Activated T-helper 1 cell treated with Interleukin-2 at 50 U/mL for 16 hours (primary cell): ENCODE results near the gene CFB.
"Not testable (repeated sequence)": the region's sequence is repeated elsewhere in the genome, so short reads cannot be mapped to it uniquely, and the experiment has no call there.

Source experiments
- DNase-seq: peaks from one replicate; pipeline ENCODE4 v3.0.0-alpha.2; 2020; ENCODE audit warnings: low read depth

The CFB gene

DNA sequence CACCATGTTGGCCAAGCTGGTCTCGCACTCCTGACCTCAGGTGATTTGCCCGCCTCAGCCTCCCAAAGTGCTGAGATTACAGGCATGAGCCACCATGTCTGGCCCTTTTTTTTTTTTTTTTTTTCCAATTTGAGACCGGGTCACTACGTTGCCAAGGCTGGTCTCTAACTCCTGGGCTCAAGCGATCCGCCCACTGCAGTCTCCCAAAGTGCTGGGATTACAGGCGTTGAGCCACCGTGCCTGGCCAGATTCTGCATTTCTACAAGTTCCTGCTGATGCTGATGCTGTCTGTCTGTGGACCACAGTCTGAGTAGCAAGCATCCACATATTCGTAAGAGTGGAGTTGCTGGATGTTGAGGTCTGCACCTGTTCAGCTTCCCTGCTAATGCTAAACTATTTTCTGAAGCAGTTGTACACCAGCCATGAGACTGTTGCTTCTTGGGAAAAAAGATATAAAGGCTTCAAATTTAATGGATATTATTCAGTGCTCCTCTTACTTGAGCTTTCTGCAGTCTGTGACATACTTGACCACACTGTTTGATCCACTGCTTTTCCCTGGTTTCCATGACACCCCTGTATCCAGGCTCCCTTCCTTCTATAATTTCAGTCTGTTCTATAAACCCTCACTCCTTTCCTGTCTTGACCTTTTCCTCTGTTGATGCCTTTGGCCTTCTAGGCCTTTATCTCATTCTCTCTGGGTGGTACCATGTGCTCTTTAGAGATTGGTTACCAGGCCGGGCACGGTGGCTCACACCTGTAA is 33.9 kb upstream of the CFB start:
- no peak for DNase-seq

DNA sequence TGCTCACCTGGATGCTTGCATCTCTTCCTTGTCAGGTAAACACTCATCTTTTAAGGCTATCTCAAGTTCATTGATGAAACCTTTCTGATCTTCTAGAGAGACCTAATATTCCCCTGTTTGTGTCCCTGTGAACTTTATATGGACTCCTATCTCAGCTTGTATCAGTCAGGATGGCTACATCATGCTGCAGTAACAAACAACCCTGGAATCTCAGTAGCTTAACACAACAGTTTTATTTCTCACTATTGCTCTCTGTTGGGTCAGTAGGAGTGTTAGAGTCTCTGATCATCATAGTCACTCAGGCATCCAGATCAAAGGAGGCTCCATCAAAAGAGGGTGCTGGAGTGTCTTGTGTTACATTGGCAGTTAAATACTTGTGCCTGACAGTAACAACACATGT is 30.5 kb upstream of the CFB start:
- DNase-seq, result no peak

DNA sequence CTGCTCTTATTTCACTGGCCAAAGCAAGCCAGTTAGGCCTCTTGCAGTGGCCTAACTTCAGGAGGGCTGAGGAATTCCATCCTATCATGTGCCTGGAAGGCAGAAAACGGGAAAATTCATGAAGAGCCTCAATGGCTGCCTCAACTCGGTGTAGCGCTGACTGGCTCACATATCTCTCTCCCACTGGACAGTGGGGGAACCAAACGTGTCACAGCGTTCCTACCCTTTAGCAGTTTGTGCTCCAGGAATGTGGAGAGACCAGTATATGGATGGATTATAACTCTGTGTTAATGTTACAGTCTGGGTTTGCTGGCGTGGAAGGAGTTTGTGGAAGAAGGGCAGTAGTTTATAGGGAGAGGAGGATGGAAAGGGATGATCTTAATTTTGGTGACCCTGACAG is 30.1 kb upstream of the CFB start:
- no peak for DNase-seq

DNA sequence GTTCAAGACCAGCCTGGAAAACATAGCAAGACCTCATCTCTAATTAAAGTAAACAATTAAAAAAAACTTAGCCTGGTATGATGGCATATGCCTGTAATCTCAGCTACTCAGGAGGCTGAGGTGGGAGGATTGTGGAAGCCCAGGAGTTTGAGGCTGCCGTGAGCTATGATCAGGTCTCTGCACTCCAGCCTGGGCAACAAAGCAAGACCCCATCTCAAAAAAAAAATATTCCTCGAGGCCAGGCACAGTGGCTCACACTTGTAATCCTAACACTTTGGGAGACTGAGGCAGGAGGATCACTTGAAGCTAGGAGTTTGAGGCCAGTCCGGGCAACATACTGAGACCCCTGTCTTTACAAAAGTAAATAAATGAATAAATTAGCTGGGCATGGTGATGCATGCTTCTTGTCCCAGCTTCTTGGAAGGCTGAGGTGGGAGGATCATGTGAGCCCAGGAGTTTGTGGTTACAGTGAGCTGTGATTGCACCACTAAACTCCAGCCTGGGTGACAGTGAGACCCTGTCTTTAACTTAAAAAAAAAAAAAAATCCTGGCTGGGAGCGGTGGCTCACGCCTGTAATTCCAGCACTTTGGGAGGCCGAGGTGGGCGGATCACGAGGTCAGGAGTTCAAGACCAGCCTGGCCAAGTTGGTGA is 27.7 kb upstream of the CFB start:
- DNase-seq, result no peak

DNA sequence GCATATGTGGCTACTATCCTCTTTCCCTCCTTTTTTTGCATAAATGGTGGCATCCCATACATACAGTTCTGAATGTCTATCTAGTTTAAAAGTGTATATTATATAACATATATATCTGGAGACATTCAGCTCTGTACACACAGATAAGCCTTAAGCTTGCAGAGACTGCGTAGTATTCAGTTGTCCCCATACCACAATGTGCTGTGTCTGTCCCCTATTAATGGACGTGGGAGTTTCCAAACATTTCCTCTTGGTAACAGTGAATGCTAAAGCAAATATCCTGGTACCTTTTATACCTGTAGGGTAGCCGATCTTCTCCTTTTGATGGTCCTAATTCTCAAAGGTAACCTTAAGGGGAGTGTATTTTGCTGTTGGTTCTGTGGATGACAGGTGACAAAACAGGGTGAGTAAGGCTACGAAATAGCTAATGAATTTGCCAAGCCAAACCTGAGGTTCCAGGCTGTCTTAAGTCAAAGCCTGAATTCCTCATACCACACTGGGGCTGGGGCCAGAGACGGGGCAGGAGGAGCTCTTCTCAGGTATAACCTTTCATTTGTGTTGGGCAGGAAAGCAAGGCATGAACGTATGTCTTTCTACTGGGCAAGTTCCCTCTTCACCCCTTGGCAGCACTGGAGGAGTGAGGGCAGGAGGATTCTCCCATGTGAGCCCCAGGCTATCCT is 26.1 kb upstream of the CFB start:
- DNase-seq, result no peak

DNA sequence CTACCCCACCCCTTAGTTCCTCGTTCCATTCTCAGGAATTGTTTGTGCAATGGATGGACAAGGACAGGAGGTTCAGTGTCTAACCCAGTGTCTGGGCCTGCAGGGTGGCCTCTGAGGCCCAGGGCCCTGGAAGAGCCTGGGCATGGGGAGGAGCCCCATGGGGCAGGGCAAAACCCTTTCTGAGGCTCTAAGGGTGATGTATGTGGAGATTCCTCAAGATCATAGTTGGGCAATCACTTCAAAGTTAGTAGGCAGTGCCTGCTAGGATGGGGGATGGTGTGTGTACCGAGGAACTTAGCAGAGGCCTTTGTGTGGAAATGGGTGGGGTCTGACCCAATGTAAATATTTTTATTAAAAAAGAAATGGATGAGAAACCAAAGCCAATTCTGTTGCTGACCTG is 25.1 kb upstream of the CFB start:
- DNase-seq, result no peak

DNA sequence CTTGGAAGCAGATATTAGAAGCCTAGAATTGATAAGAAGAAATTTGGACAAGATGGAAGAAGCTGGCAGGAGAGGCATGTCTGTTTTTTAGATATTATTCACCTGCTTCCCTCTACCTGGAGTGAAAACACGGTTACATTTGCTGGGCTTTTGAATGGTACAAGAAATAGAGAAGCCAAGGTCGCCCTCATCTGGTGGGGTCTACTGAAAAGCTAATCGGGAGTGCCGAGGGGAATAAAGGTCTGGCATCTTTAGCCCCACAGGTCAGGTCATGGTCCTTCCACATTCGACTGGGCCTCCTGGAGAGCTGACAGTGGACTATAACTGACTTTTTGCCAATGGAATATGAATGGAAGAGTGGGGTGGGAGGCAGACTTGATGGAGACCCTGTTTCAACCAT is 23.0 kb upstream of the CFB start:
- no peak for DNase-seq

DNA sequence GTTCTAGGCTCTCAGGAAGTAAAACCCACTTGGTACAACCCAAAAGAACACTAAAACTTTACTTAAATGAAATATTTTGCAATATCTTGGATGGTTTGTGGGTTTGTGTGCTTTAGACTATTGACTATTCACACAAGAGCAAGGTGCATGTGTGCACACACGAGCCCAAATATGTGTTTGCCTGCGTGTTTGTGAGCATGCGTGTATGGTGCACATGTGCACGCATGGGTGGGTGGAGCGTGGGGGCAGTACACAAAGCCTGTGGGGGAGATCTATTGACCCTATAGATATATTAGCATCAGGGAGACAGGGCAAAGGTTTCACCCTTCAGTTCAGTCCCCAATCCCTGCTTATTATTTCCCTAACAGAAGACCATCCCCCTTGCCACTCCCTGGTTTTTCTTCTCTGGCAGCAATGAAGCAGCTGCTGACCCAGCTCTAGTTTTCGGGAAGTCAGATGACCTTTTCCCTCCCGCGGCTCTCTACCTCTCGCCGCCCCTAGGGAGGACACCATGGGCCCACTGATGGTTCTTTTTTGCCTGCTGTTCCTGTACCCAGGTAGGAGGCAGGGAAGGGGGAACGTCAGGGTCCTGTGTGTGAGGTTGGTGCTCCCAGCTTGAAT is 18.5 kb upstream of the CFB start, which contains the start of gene C2:
C2 (plus strand) TSS at position 476 of the 621 bp plus-strand sequence; CDS start at position 512, 36 bp downstream.
- no peak for DNase-seq

DNA sequence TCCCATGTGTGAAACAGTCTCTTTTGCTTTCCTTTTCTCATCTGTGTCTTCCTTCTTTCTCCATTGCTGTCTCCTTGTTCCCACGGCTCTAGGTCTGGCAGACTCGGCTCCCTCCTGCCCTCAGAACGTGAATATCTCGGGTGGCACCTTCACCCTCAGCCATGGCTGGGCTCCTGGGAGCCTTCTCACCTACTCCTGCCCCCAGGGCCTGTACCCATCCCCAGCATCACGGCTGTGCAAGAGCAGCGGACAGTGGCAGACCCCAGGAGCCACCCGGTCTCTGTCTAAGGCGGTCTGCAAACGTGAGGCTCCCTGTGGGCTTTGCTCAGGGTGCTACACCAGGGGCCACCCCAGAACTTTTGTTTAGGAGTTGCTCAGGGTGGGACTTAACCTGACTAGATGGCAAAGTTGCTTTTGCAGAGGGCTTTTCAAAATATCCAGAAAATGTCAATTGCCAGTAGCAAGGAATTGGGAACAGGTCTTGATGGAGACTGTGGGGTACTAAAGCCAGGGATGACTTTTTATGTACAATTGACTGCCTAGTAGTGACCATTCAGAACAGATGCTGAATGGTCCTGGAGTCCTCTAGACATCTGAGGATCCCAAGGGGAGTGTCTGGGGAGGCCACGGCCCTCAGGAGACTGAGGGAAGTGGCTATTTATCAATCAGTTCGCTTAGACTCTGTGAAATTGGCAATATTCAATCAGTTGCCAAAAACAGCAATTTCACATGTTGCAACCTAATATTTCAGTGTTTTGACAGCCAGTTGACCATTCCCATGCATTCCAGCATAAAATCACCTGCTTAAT is 17.8 kb upstream of the CFB start:
- no peak for DNase-seq

DNA sequence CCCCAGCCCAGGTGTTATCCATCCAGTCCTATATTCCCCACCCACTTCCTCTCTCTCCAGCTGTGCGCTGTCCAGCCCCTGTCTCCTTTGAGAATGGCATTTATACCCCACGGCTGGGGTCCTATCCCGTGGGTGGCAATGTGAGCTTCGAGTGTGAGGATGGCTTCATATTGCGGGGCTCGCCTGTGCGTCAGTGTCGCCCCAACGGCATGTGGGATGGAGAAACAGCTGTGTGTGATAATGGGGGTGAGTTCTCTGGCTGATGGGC is 17.3 kb upstream of the CFB start:
- no peak for DNase-seq

DNA sequence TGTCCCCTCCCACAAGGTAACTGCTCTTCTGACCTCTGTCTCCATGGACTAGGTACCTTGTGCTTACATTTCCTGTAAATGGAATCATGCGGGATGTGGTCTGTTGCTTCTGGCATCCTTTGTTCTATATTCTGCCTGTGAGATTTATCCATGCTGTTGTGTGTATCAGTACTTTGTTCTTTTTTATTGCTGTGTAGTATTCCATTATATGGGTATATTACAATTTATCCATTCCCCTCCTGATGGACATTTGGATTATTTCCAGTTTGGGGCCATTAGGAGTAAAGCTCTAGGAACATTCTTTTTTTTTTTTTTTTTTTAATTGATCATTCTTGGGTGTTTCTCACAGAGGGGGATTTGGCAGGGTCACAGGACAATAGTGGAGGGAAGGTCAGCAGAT is 14.9 kb upstream of the CFB start:
- DNase-seq, result no peak

DNA sequence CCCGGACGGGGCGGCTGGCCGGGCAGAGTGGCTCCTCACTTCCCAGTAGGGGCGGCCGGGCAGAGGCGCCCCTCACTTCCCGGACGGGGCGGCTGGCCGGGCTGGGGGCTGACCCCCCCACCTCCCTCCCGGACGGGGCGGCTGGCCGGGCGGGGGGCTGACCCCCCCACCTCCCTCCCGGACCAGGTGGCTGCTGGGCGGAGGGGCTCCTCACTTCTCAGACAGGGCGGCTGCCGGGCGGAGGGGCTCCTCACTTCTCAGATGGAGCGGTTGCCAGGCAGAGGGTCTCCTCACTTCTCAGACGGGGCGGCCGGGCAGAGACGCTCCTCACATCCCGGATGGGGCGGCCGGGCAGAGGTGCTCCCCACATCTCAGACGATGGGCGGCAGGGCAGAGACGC is 13.8 kb upstream of the CFB start:
- not testable (repeated sequence) for DNase-seq

DNA sequence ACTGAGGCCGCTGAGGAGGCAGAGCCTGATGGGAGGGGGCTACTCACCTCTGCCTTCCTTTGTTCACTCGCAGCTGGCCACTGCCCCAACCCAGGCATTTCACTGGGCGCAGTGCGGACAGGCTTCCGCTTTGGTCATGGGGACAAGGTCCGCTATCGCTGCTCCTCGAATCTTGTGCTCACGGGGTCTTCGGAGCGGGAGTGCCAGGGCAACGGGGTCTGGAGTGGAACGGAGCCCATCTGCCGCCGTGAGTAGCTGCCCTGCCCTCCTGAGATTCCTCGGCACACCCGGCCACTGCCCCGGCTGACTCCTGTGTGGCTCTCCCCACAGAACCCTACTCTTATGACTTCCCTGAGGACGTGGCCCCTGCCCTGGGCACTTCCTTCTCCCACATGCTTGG is 12.4 kb upstream of the CFB start:
- no peak for DNase-seq

DNA sequence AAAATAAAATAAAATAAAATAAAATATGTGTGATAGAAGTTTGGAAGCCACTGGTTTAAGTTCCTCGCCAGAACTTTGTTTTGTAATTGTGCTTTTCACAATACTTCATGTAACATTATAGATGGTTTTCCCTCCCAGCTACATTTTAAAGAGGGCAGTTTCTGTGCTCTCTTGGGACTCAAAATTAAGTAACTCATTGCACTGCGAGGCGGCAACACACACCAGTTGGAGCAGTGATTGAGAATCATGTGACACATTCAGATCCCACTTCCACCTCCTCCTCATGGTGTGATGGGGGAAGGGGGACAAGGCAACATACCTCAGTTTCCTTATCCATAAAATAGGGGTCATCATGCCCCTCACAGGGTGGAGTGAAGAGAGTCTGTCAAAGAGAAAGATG is 10.9 kb upstream of the CFB start:
- DNase-seq, result no peak

DNA sequence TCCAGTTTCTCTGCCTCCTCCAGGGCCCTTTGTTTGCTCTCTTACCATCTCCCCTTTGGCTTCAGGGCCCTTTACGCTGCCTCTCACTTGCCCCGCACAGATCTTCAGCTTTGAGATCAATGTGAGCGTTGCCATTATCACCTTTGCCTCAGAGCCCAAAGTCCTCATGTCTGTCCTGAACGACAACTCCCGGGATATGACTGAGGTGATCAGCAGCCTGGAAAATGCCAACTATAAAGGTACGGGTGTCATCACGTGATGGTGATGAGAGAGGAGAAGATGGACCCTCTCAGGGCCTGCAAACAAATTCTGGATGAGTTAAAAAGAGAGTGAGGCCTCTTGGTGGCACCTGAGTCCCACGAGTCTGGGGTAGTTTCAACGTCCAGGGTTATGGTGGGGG is 10.1 kb upstream of the CFB start:
- DNase-seq, result no peak

DNA sequence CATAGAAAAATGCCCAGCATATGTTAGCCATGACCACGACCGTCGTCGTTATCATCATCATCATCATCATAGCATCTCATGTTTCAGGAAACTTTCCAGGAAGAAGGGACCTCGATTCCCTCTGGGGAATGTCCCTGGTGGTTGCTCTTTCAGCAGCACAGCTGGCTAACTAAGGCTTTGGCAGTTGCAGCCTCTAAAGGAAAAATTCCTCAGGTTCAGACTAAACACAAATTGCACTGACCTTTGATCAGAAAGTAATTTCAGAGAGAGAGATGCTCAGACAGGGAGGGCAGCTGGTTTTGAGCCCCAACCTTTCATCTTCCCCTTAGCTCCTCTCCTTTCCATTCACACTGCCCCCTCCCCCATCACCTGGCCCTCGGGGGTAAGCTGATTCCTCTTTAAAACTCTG is 5.6 kb upstream of the CFB start:
- DNase-seq, result no peak

DNA sequence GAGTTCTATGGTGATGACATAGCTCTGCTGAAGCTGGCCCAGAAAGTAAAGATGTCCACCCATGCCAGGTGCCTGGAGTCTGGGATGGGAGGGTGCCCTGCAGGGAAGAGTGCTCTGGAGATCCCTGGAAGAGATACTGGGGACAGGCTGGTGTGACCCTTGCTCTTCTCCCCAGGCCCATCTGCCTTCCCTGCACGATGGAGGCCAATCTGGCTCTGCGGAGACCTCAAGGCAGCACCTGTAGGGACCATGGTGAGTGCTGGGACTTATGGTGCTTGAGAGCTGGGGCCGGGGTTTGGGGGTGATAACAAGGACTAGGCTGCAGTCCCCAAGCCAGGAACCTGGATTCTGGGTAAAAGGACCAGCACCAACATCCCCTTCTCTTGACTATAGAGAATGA is 2.2 kb upstream of the CFB start:
- no peak for DNase-seq

DNA sequence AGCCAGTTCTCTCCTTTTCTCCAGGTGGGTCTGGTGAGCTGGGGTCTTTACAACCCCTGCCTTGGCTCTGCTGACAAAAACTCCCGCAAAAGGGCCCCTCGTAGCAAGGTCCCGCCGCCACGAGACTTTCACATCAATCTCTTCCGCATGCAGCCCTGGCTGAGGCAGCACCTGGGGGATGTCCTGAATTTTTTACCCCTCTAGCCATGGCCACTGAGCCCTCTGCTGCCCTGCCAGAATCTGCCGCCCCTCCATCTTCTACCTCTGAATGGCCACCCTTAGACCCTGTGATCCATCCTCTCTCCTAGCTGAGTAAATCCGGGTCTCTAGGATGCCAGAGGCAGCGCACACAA is 765 bp upstream of the CFB start:
- DNase-seq, result no peak

DNA sequence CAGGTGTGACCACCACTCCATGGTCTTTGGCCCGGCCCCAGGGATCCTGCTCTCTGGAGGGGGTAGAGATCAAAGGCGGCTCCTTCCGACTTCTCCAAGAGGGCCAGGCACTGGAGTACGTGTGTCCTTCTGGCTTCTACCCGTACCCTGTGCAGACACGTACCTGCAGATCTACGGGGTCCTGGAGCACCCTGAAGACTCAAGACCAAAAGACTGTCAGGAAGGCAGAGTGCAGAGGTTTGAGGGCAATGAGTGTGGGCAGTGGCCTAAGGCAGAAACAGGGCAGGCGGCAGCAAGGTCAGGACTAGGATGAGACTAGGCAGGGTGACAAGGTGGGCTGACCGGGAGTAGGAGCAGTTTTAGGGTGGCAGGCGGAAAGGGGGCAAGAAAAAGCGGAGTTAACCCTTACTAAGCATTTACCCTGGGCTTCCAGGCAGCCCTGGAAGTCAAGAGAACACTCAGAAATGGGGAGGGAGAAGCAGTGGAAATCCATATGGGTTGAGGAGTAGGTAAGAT is 533 bp downstream of the CFB start:
- no peak for DNase-seq

DNA sequence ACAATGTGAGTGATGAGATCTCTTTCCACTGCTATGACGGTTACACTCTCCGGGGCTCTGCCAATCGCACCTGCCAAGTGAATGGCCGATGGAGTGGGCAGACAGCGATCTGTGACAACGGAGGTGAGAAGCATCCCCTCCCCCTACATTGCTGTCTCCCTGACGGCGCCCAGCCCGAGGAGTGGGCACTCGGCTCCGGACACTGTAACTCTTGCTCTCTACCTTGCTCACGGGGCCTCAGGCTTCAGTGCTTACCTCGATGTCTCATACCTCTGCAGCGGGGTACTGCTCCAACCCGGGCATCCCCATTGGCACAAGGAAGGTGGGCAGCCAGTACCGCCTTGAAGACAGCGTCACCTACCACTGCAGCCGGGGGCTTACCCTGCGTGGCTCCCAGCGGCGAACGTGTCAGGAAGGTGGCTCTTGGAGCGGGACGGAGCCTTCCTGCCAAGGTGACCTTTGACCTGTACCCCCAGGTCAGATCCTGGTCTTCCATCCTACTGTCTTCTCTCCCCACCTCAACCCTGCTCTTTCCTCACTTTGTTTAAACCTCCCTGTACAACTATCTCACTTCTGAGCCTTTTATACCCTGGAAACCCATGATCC is 1.3 kb downstream of the CFB start:
- no peak for DNase-seq

DNA sequence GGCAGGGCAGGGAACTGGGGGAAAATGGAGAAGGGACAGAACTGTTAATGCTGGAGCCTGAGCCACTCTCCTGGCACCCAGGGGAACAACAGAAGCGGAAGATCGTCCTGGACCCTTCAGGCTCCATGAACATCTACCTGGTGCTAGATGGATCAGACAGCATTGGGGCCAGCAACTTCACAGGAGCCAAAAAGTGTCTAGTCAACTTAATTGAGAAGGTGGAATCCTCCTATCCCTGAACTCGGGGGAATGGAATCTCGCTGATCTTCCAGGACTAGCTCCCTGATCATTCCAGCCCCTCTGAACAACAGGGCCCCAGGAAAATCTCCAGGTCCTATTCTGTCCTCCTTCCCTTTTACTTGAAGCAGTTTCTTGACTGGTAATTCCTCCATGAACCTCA is 2.0 kb downstream of the CFB start:
- no peak for DNase-seq

DNA sequence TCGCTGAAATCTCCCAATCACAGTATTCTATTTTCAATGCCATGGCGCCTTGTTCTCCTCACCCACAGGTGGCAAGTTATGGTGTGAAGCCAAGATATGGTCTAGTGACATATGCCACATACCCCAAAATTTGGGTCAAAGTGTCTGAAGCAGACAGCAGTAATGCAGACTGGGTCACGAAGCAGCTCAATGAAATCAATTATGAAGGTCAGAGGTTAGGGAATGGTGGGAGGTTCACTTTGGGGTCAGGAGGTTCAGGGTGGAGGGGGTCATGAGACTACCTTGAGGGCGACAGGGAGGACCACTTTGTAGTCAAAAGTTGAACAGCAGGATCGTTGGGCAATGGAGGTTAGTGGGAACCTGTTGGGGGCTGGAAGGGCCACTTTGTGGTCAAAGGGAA is 2.4 kb downstream of the CFB start:
- no peak for DNase-seq
